ENCODE measurements around the gene ASTN1.

Gene ASTN1

DNA sequence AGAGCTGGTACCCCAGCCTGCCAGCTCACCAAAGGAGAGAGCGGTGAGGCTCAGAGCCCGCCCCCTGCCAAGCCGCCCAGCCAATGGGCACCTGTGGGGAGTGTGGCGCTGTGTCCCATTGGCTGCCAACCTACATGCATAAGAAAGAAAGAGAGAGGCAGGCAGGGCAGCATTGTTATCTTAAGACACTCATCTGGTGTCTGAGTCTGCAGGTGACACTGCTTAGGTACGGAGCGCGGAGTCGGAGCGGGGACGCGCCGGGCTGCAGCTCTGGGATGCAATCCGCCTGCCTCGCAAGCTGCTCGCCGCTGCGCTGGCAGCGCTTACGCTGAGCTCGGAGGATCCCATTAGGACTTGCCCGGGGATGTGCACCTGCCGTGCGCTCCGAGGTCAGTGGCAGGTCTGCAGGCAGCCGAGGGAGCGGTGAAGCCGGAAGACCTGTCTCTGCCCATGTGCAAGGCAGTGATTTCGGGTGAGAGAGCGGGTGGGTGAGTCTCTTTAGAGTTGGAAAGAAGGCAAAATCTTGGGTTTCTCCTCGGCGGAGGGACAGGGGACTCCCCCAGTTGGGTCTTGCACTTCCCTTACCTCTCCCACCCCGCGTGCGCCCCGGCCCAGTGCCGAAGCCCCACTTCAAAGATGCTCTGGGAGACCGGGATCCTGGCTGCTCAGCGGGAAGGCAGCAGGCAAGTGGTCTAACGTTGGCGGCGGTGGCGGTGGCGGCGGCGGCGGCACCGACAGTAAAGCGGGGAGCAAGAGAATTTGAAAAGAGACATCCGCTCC lies 6.4 kb upstream of the ASTN1 start, which contains the start of gene BRINP2:
Gene BRINP2, plus strand, starts transcription at position 203 of the 780 bp plus-strand sequence. CDS start 58,919 bp downstream, outside the sequence.
- no peak within 1 kb of the TSS for H3K4me2 ChIP-seq (ENCODE audit: low read depth, low read length, poor library complexity, severe bottlenecking)
- no peaks in the 10 kb centered on the region for H3F3A ChIP-seq (ENCODE audit: low read depth)
- H3K9ac ChIP-seq (ENCODE audit: low read depth, low read length, poor library complexity, severe bottlenecking) = no peak within 1 kb of the TSS
- H3K79me2 ChIP-seq (ENCODE audit: insufficient read depth, low read length) = no peaks in the 10 kb centered on the region
- no peaks in the 10 kb centered on the region for H3K9me3 ChIP-seq (ENCODE audit: insufficient read depth, low read depth, low read length)
- TF ChIP-seq CTCF (conservative IDR thresholded peaks at IDR 0.05; ENCODE audit: low read length) (no peak), EZH2phosphoT487 (IDR thresholded peaks at IDR 0.05; ENCODE audit: borderline replicate concordance) (no peak)
- no peaks in the 10 kb centered on the region for H3K27me3 ChIP-seq (ENCODE audit: insufficient read depth, low read length, poor library complexity, severe bottlenecking)
- no peak within 1 kb of the TSS for H2AFZ ChIP-seq (ENCODE audit: low read length)
- no peak within 1 kb of the TSS for H3K4me3 ChIP-seq (ENCODE audit: low read length, poor library complexity, severe bottlenecking)
- H4K20me1 ChIP-seq (ENCODE audit: insufficient read depth, low read length, poor library complexity, severe bottlenecking) = no peaks in the 10 kb centered on the region
- H3K9me2 ChIP-seq (replicated peaks; ENCODE audit: low read depth, low read length) = no peaks in the 10 kb centered on the region
- H3K4me1 ChIP-seq (ENCODE audit: insufficient read depth, low read length, poor library complexity, severe bottlenecking) = no peaks in the 10 kb centered on the region
- no peaks in the 10 kb centered on the region for H3K36me3 ChIP-seq (ENCODE audit: insufficient read depth, low read length)

DNA sequence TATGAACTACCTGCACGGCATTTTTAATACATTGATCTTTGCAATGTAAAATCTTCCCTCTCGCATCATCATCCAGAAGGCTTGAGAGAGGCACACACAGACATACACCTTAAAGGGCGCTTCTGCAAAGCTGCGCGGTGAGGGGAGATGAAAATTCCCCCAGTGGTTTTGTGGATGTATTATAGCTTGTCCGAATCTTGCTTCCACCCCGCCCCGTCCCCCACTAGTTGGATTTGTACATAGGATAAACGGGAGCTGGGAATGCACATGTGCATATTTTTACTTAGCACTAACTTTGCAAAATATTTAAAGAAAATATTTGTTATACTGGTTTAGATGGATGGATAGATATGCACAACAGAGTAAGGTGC lies 542 bp upstream of the ASTN1 start:
- Histone ChIP-seq H2AFZ (ENCODE audit: low read length) (no peak overlapping the region), H3F3A (ENCODE audit: low read depth) (no peaks in the 10 kb centered on the region), H3K9me3 (ENCODE audit: insufficient read depth, low read depth, low read length) (no peaks in the 10 kb centered on the region), H4K20me1 (ENCODE audit: insufficient read depth, low read length, poor library complexity, severe bottlenecking) (no peaks in the 10 kb centered on the region), H3K9ac (ENCODE audit: low read depth, low read length, poor library complexity, severe bottlenecking) (no peak overlapping the region), H3K36me3 (ENCODE audit: insufficient read depth, low read length) (no peaks in the 10 kb centered on the region), H3K4me3 (ENCODE audit: low read length, poor library complexity, severe bottlenecking) (no peak overlapping the region), H3K27me3 (ENCODE audit: insufficient read depth, low read length, poor library complexity, severe bottlenecking) (no peaks in the 10 kb centered on the region), H3K4me2 (ENCODE audit: low read depth, low read length, poor library complexity, severe bottlenecking) (no peak overlapping the region), H3K9me2 (replicated peaks; ENCODE audit: low read depth, low read length) (no peaks in the 10 kb centered on the region), H3K4me1 (ENCODE audit: insufficient read depth, low read length, poor library complexity, severe bottlenecking) (no peaks in the 10 kb centered on the region), H3K79me2 (ENCODE audit: insufficient read depth, low read length) (no peaks in the 10 kb centered on the region)
- TF ChIP-seq CTCF (conservative IDR thresholded peaks at IDR 0.05; ENCODE audit: low read length) = no peak
- TF ChIP-seq EZH2phosphoT487 (IDR thresholded peaks at IDR 0.05; ENCODE audit: borderline replicate concordance) = no peak

DNA sequence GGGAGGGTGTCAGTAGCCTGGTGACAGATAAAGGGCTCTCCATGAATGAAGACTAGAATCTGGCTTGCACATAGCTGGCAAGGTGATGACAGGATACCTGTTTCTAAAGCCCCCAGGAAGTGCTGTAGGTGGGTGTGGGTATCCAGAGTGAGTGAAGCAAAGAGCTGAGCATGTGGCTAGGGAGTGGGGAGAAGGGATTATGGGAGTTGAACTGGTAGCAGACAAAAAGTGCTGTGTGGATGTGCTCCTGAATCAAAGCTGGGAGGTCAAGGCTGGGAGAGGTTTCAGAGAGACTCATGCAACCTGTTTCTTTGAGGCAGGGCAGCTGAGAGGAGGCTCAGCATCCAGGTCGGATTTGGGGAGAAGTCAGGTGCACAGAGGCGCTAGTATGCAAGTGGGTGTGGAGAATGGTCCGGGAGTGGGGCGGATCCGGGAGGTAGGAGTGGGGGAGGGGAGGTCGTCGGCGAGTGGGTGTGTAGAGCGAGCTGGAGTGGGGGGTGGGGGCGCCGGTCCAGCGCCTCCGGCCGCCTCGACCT lies 600 bp downstream of the ASTN1 start:
- no peaks in the 10 kb centered on the region for H3K36me3 ChIP-seq (ENCODE audit: insufficient read depth, low read length)
- H2AFZ ChIP-seq (ENCODE audit: low read length) = no peak overlapping the region
- H3K27me3 ChIP-seq (ENCODE audit: insufficient read depth, low read length, poor library complexity, severe bottlenecking) = no peaks in the 10 kb centered on the region
- no peaks in the 10 kb centered on the region for H3K79me2 ChIP-seq (ENCODE audit: insufficient read depth, low read length)
- TF ChIP-seq EZH2phosphoT487 (IDR thresholded peaks at IDR 0.05; ENCODE audit: borderline replicate concordance) (no peak), CTCF (conservative IDR thresholded peaks at IDR 0.05; ENCODE audit: low read length) (no peak)
- no peak overlapping the region for H3K4me3 ChIP-seq (ENCODE audit: low read length, poor library complexity, severe bottlenecking)
- no peaks in the 10 kb centered on the region for H3K9me2 ChIP-seq (replicated peaks; ENCODE audit: low read depth, low read length)
- H3F3A ChIP-seq (ENCODE audit: low read depth) = no peaks in the 10 kb centered on the region
- no peaks in the 10 kb centered on the region for H3K9me3 ChIP-seq (ENCODE audit: insufficient read depth, low read depth, low read length)
- H3K9ac ChIP-seq (ENCODE audit: low read depth, low read length, poor library complexity, severe bottlenecking) = no peak overlapping the region
- no peak overlapping the region for H3K4me2 ChIP-seq (ENCODE audit: low read depth, low read length, poor library complexity, severe bottlenecking)
- no peaks in the 10 kb centered on the region for H4K20me1 ChIP-seq (ENCODE audit: insufficient read depth, low read length, poor library complexity, severe bottlenecking)
- no peaks in the 10 kb centered on the region for H3K4me1 ChIP-seq (ENCODE audit: insufficient read depth, low read length, poor library complexity, severe bottlenecking)

All from Loucy (cell line).